Left renal cortex interstitium (tissue), 4 donors: ENCODE measurements around the gene PDZRN4. TPM values are rescaled to one million over a fixed set of nuclear protein-coding genes. Genes with fewer than 3 reads are reported as not detected.
"Not testable (repeated sequence)": the region's sequence is repeated elsewhere in the genome, so short reads cannot be mapped to it uniquely, and the experiment has no call there.

ENCODE experiments used
- DNase-seq, 4 donors: peaks; one replicate each; pipeline ENCODE4 v3.0.0-alpha.2; 2013; ENCODE audit warnings: low read depth in 4 of 4, low spot score in 2 of 4, missing footprints in 1 of 4
- polyA plus RNA-seq, 4 donors: library from polyadenylated mRNA; unstranded; fragments of 120-200 nt; gene quantifications; one replicate each; pipeline ENCODE4 v1.2.1, GENCODE V29; 2013; ENCODE audit not compliant: insufficient read length in 4 of 4

PDZRN4 gene
- polyA plus RNA-seq, 4 donors = 3.5 to 6.2 (median 5.6) TPM

- no peak for DNase-seq
Measured at GRCh38 chr12:41606468-41607445, 418.6 kb downstream of the PDZRN4 start.

DNA sequence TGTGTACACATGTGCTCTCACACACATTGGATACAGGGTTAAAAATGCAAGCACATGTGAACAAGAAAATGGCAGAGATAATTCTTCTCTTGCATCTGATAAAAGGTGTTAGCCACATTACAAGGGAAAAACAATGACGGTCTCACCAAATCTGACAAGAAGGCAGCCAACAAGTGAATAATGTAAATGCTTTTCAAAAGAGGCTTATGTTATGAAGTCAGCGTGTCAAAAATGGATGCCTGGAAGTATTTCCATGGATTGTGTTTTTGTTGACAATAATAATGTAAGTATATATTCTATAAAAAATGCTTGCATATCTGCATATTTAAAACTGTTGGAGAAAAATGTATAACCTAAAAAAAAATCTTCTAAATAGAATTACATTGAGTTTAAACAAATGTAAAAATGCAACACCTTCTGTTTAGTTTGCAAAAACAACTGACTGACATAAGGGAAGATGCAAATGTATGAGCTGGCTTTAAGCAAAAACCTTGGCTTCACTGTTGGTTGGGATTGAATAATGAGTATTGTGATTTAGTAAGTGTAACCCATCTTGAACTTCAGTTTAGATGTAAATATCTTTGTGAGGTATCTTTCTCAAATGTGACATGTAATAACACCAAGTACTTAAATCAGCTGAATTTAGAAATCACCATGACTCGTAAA lies 424.9 kb downstream of the PDZRN4 start:
- DNase-seq = no peak

GRCh38 chr12:41615174-41615573 lies 427.1 kb downstream of the PDZRN4 start:
- DNase-seq = not testable (repeated sequence)

GRCh38 chr12:41619705-41620104 lies 431.6 kb downstream of the PDZRN4 start:
- no peak for DNase-seq

GRCh38 chr12:41621291-41621690 lies 433.2 kb downstream of the PDZRN4 start:
- no peak for DNase-seq
